Neuronal stem cell (in vitro differentiated cells): ENCODE measurements around the gene NFKBIZ.

ENCODE experiments used
- DNase-seq: peaks from one replicate; pipeline ENCODE4 v3.0.0-alpha.2; 2013; ENCODE audit warnings: low spot score
- H2AFZ ChIP-seq: one replicate; pipeline ENCODE4 v1.6.1; 2013; ENCODE audit warnings: mild to moderate bottlenecking, low read length, inconsistent platforms
- H2AK5ac ChIP-seq: 2 replicates; pipeline ENCODE4 v1.6.1; 2013; ENCODE audit warnings: low read depth, mild to moderate bottlenecking, inconsistent platforms, low read length, moderate library complexity, mixed read lengths
- H2BK120ac ChIP-seq: 2 replicates; pipeline ENCODE4 v1.6.1; 2013; ENCODE audit warnings: low read depth, mild to moderate bottlenecking, inconsistent platforms, low read length, moderate library complexity, mixed read lengths
- H2BK12ac ChIP-seq: one replicate; pipeline ENCODE4 v1.6.1; 2013; ENCODE audit warnings: low read length, inconsistent platforms
- H2BK15ac ChIP-seq: 2 replicates; pipeline ENCODE4 v1.6.1; 2013; ENCODE audit warnings: mild to moderate bottlenecking, low read length, inconsistent platforms, mixed read lengths
- H2BK5ac ChIP-seq: one replicate; pipeline ENCODE4 v1.6.1; 2013; ENCODE audit warnings: inconsistent platforms, mild to moderate bottlenecking, low read length, moderate library complexity
- H3K14ac ChIP-seq: one replicate; pipeline ENCODE4 v1.6.1; 2013; ENCODE audit warnings: low read length, inconsistent platforms
- H3K18ac ChIP-seq: 2 replicates; pipeline ENCODE4 v1.6.1; 2013; ENCODE audit warnings: low read length, inconsistent platforms
- H3K23ac ChIP-seq: 2 replicates; pipeline ENCODE4 v1.6.1; 2013; ENCODE audit warnings: low read depth, mild to moderate bottlenecking, mixed read lengths, low read length, inconsistent platforms; ENCODE audit not compliant: poor library complexity
- H3K27ac ChIP-seq: replicated peaks from 3 replicates; pipeline ENCODE4 v1.5.1; 2013; ENCODE audit warnings: low read length, inconsistent platforms
- H3K27me3 ChIP-seq, 3 experiments: 2 replicates each; pipeline ENCODE4 v1.6.1; 2013; ENCODE audit warnings: low read length in 3 of 3, mild to moderate bottlenecking in 2 of 3, inconsistent platforms in 1 of 3, low read depth in 1 of 3, mixed read lengths in 1 of 3, moderate library complexity in 1 of 3; ENCODE audit not compliant: control insufficient read depth in 3 of 3, insufficient read depth in 3 of 3
- H3K36me3 ChIP-seq, 2 donors: replicated peaks in 1 of 2; 2 replicates each; pipeline ENCODE4 v1.6.1; 2013; ENCODE audit warnings: low read length in 2 of 2; ENCODE audit not compliant: control insufficient read depth in 2 of 2, insufficient read depth in 2 of 2
- H3K4ac ChIP-seq: 2 replicates; pipeline ENCODE4 v1.6.1; 2013; ENCODE audit warnings: inconsistent platforms, mild to moderate bottlenecking, low read length, moderate library complexity
- H3K4me1 ChIP-seq, 2 donors: 1 replicate in 1 of 2; 2 replicates in 1 of 2; pipeline ENCODE4 v1.6.1; 2013; ENCODE audit warnings: low read length in 2 of 2, low read depth in 1 of 2; ENCODE audit not compliant: control insufficient read depth in 2 of 2, insufficient read depth in 1 of 2
- H3K4me2 ChIP-seq: one replicate; pipeline ENCODE4 v1.6.1; 2013; ENCODE audit warnings: mild to moderate bottlenecking, low read length, inconsistent platforms; ENCODE audit not compliant: insufficient read depth, poor library complexity, severe bottlenecking
- H3K4me3 ChIP-seq, 2 donors: 2 replicates each; pipeline ENCODE4 v1.5.1; 2013; ENCODE audit warnings: low read length in 2 of 2, mild to moderate bottlenecking in 2 of 2, inconsistent platforms in 1 of 2, moderate library complexity in 1 of 2
- H3K79me1 ChIP-seq: one replicate; pipeline ENCODE4 v1.6.1; 2013; ENCODE audit warnings: low read depth, mild to moderate bottlenecking, inconsistent platforms, low read length, moderate library complexity
- H3K9ac ChIP-seq: one replicate; pipeline ENCODE4 v1.6.1; 2013; ENCODE audit warnings: mild to moderate bottlenecking, low read depth, low read length, inconsistent platforms; ENCODE audit not compliant: poor library complexity
- H3K9me3 ChIP-seq, 2 donors: replicated peaks in 1 of 2; 2 replicates each; pipeline versions ENCODE3 to v1.6.1; 2013; ENCODE audit warnings: low read length in 2 of 2, mild to moderate bottlenecking in 2 of 2, inconsistent platforms in 1 of 2, low read depth in 1 of 2, mixed read lengths in 1 of 2, moderate library complexity in 1 of 2; ENCODE audit not compliant: control insufficient read depth in 2 of 2, insufficient read depth in 1 of 2
- H4K8ac ChIP-seq: one replicate; pipeline ENCODE4 v1.6.1; 2013; ENCODE audit warnings: low read depth, mild to moderate bottlenecking, inconsistent platforms, low read length, moderate library complexity
- H4K91ac ChIP-seq: one replicate; pipeline ENCODE4 v1.6.1; 2013; ENCODE audit warnings: low read length, low read depth, mild to moderate bottlenecking, inconsistent platforms; ENCODE audit not compliant: poor library complexity
- WGBS, 2 donors: extraction: QIAGEN DNeasy Blood & Tissue Kit; methylation state at CpG; one replicate each; pipeline ENCODE4 v1.1.7; 2013; ENCODE audit warnings: missing lambda C conversion rate in 2 of 2, mixed read lengths in 1 of 2; ENCODE audit not compliant: insufficient read length in 2 of 2, insufficient replicate concordance in 1 of 2; ENCODE audit errors: extremely low coverage in 2 of 2; 5-methylcytosine and 5-hydroxymethylcytosine counted together

NFKBIZ gene

GRCh38 chr3:101827211-101828174 lies 21.8 kb upstream of the NFKBIZ start:
- no CpG with 5 or more reads among the region's 30 CpGs for WGBS, 2 donors
- Histone ChIP-seq H3K18ac (peak overlapping the region; percentile 95), H3K4me2 (peak overlapping the region; percentile 72), H3K4me3 (peak overlapping the region; percentile 53 to 74), H4K91ac (no peak overlapping the region), H3K9me3 (no peaks in the 10 kb centered on the region), H3K36me3 (no peaks in the 10 kb centered on the region), H3K27me3 (no peaks in the 10 kb centered on the region), H2BK120ac (no peak overlapping the region), H3K4ac (no peak overlapping the region), H3K27ac (peak overlapping the region; percentile 73), H3K14ac (no peak overlapping the region), H4K8ac (no peak overlapping the region), H2AK5ac (no peak overlapping the region), H3K4me1 (peaks cover 5 to 16% of the 10 kb centered on the region in 2 donors), H3K23ac (no peak overlapping the region), H2BK12ac (no peak overlapping the region), H2BK15ac (no peak overlapping the region), H2BK5ac (no peak overlapping the region), H2AFZ (peak overlapping the region; percentile 97), H3K9ac (peak overlapping the region; percentile 57), H3K79me1 (no peaks in the 10 kb centered on the region)
- DNase-seq: peak; percentile 62

- H3K27ac ChIP-seq: no peak overlapping the region
- no peak overlapping the region for H3K4me2 ChIP-seq
These were observed 21.0 kb upstream of the NFKBIZ start for GRCh38 chr3:101828276-101828675.

GRCh38 chr3:101828691-101829436 lies 20.4 kb upstream of the NFKBIZ start:
- no peak for DNase-seq

More at GRCh38 chr3:101828276-101828675, 21.0 kb upstream of the NFKBIZ start:
- peak overlapping the region in 1 of 2 donors; percentile 53 for H3K4me3 ChIP-seq
- H4K8ac ChIP-seq: no peak overlapping the region
- peaks cover 5 to 16% of the 10 kb centered on the region in 2 donors for H3K4me1 ChIP-seq
- H2AFZ ChIP-seq: peak overlapping the region; percentile 97
- no peak overlapping the region for H2BK15ac ChIP-seq
- H3K18ac ChIP-seq: no peak overlapping the region
- no peaks in the 10 kb centered on the region for H3K79me1 ChIP-seq
- no peaks in the 10 kb centered on the region for H3K36me3 ChIP-seq
- no peak for DNase-seq
- H3K4ac ChIP-seq: no peak overlapping the region
- H3K9me3 ChIP-seq: no peaks in the 10 kb centered on the region
- H2AK5ac ChIP-seq: no peak overlapping the region
- no peak overlapping the region for H2BK12ac ChIP-seq
- no peak overlapping the region for H4K91ac ChIP-seq
- H3K27me3 ChIP-seq: no peaks in the 10 kb centered on the region
- H3K23ac ChIP-seq: no peak overlapping the region
- no peak overlapping the region for H2BK5ac ChIP-seq
- H3K9ac ChIP-seq: no peak overlapping the region
- WGBS, 2 donors: no CpG with 5 or more reads among the region's 3 CpGs
- H3K14ac ChIP-seq: no peak overlapping the region
- no peak overlapping the region for H2BK120ac ChIP-seq

GRCh38 chr3:101829437-101829830 lies 19.9 kb upstream of the NFKBIZ start:
- no peak overlapping the region for H3K23ac ChIP-seq
- H2BK120ac ChIP-seq: no peak overlapping the region
- H2AFZ ChIP-seq: peak overlapping the region; percentile 97
- no peak overlapping the region for H3K27ac ChIP-seq
- H3K4me2 ChIP-seq: no peak overlapping the region
- H3K36me3 ChIP-seq: no peaks in the 10 kb centered on the region
- no peaks in the 10 kb centered on the region for H3K9me3 ChIP-seq
- H3K27me3 ChIP-seq: no peaks in the 10 kb centered on the region
- no peak overlapping the region for H3K9ac ChIP-seq
- H2BK12ac ChIP-seq: peak overlapping the region; percentile 47
- no peak overlapping the region for H4K91ac ChIP-seq
- no peaks in the 10 kb centered on the region for H3K79me1 ChIP-seq
- H4K8ac ChIP-seq: no peak overlapping the region
- no peak overlapping the region for H3K4me3 ChIP-seq
- H3K18ac ChIP-seq: no peak overlapping the region
- H2BK5ac ChIP-seq: no peak overlapping the region
- no peak for DNase-seq
- H3K4ac ChIP-seq: no peak overlapping the region
- no CpG with 5 or more reads among the region's 2 CpGs for WGBS, 2 donors
- H2BK15ac ChIP-seq: no peak overlapping the region
- no peak overlapping the region for H3K14ac ChIP-seq
- H2AK5ac ChIP-seq: no peak overlapping the region
- peaks cover 5 to 16% of the 10 kb centered on the region in 2 donors for H3K4me1 ChIP-seq

More at GRCh38 chr3:101828691-101829436, 20.4 kb upstream of the NFKBIZ start:
- no peak overlapping the region for H3K23ac ChIP-seq
- H2BK5ac ChIP-seq: no peak overlapping the region
- H3K18ac ChIP-seq: peak overlapping the region; percentile 50
- H3K27ac ChIP-seq: no peak overlapping the region
- H3K27me3 ChIP-seq: no peaks in the 10 kb centered on the region
- peak overlapping the region; percentile 47 for H2BK12ac ChIP-seq
- peak overlapping the region; percentile 97 for H2AFZ ChIP-seq
- H3K79me1 ChIP-seq: no peaks in the 10 kb centered on the region
- H3K4ac ChIP-seq: no peak overlapping the region
- no peak overlapping the region for H3K14ac ChIP-seq
- WGBS, 2 donors: no CpG with 5 or more reads among the region's 9 CpGs
- peak overlapping the region; percentile 19 for H4K91ac ChIP-seq
- peak overlapping the region; percentile 43 for H3K4me2 ChIP-seq
- no peaks in the 10 kb centered on the region for H3K36me3 ChIP-seq
- H3K4me1 ChIP-seq: peaks cover 5 to 16% of the 10 kb centered on the region in 2 donors
- no peak overlapping the region for H2BK15ac ChIP-seq
- H3K9me3 ChIP-seq: no peaks in the 10 kb centered on the region
- H3K4me3 ChIP-seq: peak overlapping the region in 1 of 2 donors; percentile 53
- no peak overlapping the region for H2BK120ac ChIP-seq
- no peak overlapping the region for H3K9ac ChIP-seq
- H4K8ac ChIP-seq: no peak overlapping the region
- peak overlapping the region; percentile 6 for H2AK5ac ChIP-seq
